ENCODE data around the gene E2F4.

DNA sequence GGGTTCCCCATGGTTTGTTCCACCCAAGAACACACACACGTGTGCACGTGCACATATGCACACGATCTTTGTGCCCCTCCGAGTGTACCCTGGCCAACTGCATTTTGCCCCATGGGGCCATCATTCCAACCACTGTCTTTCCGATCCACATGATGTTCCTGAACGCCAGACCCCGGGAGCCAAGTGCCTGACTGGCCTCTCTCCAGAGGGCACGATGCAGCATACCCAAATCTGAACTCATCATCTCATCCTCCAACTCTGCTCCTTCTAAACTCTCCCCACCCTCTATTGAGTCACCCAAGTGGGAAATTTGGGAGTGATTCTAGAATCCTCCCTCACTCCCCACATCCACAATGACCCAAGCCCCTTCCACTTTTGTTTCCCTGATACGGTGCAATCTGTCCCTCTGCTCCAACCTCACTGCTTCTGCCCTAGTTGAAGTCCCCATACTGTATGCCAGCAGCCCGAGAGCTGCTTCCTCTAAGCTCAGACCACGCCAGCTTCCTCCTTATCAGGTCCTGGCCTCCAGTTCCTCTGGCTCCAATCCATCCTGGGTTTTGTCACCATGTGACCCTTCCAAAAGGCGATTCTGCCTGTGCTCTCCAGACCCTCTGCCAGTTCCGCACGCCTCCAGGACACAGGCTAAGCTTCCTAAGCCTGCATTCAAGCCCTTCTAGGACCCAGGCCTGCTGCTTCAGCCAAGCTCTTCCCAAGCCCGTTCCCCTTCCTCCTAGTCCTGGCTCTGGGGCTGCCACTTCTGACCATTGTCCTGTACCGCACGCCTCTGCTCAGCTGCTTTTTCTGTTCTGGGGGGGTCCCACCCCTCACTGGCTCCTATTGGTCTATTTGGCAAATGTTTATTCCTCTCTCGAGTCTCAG, 24.9 kb downstream of the E2F4 start:
- TF ChIP-seq, protein P1, sequence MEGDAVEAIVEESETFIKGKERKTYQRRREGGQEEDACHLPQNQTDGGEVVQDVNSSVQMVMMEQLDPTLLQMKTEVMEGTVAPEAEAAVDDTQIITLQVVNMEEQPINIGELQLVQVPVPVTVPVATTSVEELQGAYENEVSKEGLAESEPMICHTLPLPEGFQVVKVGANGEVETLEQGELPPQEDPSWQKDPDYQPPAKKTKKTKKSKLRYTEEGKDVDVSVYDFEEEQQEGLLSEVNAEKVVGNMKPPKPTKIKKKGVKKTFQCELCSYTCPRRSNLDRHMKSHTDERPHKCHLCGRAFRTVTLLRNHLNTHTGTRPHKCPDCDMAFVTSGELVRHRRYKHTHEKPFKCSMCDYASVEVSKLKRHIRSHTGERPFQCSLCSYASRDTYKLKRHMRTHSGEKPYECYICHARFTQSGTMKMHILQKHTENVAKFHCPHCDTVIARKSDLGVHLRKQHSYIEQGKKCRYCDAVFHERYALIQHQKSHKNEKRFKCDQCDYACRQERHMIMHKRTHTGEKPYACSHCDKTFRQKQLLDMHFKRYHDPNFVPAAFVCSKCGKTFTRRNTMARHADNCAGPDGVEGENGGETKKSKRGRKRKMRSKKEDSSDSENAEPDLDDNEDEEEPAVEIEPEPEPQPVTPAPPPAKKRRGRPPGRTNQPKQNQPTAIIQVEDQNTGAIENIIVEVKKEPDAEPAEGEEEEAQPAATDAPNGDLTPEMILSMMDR (IDR thresholded peaks at IDR 0.05), result no peak
- TF ChIP-seq POLR2A (IDR thresholded peaks at IDR 0.05), result no peak

Data from testis (tissue), 2 donors.